ENCODE data around the gene TNFAIP8. TPM values are rescaled to one million over a fixed set of nuclear protein-coding genes. Genes with fewer than 3 reads are reported as not detected.

TNFAIP8 gene
- total RNA-seq, 1 donor from 2014 or later = 18.8 TPM

GRCh38 chr5:119328753-119329602, 26.8 kb upstream of the TNFAIP8 start:
- Histone ChIP-seq H3K9me3 (ENCODE audit: control insufficient read depth in 3 of 3, low read length in 3 of 3) (no peaks in the 10 kb centered on the region), H3K27ac (ENCODE audit: low read depth, low read length) (no peak overlapping the region), H3K9ac (ENCODE audit: low read depth in 1 of 3, low read length in 3 of 3) (no peak overlapping the region), H3K4me1 (ENCODE audit: control insufficient read depth in 3 of 3, insufficient read depth in 3 of 3, low read length in 3 of 3) (no peaks in the 10 kb centered on the region), H3K36me3 (ENCODE audit: control insufficient read depth in 3 of 3, insufficient read depth in 3 of 3, low read length in 3 of 3) (no peaks in the 10 kb centered on the region), H3K27me3 (ENCODE audit: control insufficient read depth in 3 of 3, insufficient read depth in 3 of 3, low read length in 3 of 3) (no peaks in the 10 kb centered on the region), H3K4me3 (ENCODE audit: low read length in 3 of 3) (no peak overlapping the region)

GRCh38 chr5:119329666-119330065, 26.2 kb upstream of the TNFAIP8 start:
- Histone ChIP-seq H3K9me3 (ENCODE audit: control insufficient read depth in 3 of 3, low read length in 3 of 3) (no peaks in the 10 kb centered on the region), H3K4me1 (ENCODE audit: control insufficient read depth in 3 of 3, insufficient read depth in 3 of 3, low read length in 3 of 3) (no peaks in the 10 kb centered on the region), H3K27ac (ENCODE audit: low read depth, low read length) (no peak overlapping the region), H3K4me3 (ENCODE audit: low read length in 3 of 3) (no peak overlapping the region), H3K27me3 (ENCODE audit: control insufficient read depth in 3 of 3, insufficient read depth in 3 of 3, low read length in 3 of 3) (no peaks in the 10 kb centered on the region), H3K36me3 (ENCODE audit: control insufficient read depth in 3 of 3, insufficient read depth in 3 of 3, low read length in 3 of 3) (no peaks in the 10 kb centered on the region), H3K9ac (ENCODE audit: low read depth in 1 of 3, low read length in 3 of 3) (no peak overlapping the region)

- Histone ChIP-seq H3K9me3 (ENCODE audit: control insufficient read depth in 3 of 3, low read length in 3 of 3) (no peaks in the 10 kb centered on the region), H3K27ac (ENCODE audit: low read depth, low read length) (no peak overlapping the region), H3K4me3 (ENCODE audit: low read length in 3 of 3) (no peak overlapping the region), H3K9ac (ENCODE audit: low read depth in 1 of 3, low read length in 3 of 3) (no peak overlapping the region), H3K27me3 (ENCODE audit: control insufficient read depth in 3 of 3, insufficient read depth in 3 of 3, low read length in 3 of 3) (no peaks in the 10 kb centered on the region), H3K36me3 (ENCODE audit: control insufficient read depth in 3 of 3, insufficient read depth in 3 of 3, low read length in 3 of 3) (no peaks in the 10 kb centered on the region), H3K4me1 (ENCODE audit: control insufficient read depth in 3 of 3, insufficient read depth in 3 of 3, low read length in 3 of 3) (peaks cover 0 to 2% (median 0%) of the 10 kb centered on the region in 3 donors)
Measured at GRCh38 chr5:119330367-119331183, 25.2 kb upstream of the TNFAIP8 start.

GRCh38 chr5:119331566-119332095, 24.2 kb upstream of the TNFAIP8 start:
- Histone ChIP-seq H3K36me3 (ENCODE audit: control insufficient read depth in 3 of 3, insufficient read depth in 3 of 3, low read length in 3 of 3) (no peaks in the 10 kb centered on the region), H3K9me3 (ENCODE audit: control insufficient read depth in 3 of 3, low read length in 3 of 3) (no peaks in the 10 kb centered on the region), H3K27ac (ENCODE audit: low read depth, low read length) (no peak overlapping the region), H3K9ac (ENCODE audit: low read depth in 1 of 3, low read length in 3 of 3) (no peak overlapping the region), H3K4me3 (ENCODE audit: low read length in 3 of 3) (no peak overlapping the region), H3K4me1 (ENCODE audit: control insufficient read depth in 3 of 3, insufficient read depth in 3 of 3, low read length in 3 of 3) (peaks cover 0 to 2% (median 0%) of the 10 kb centered on the region in 3 donors), H3K27me3 (ENCODE audit: control insufficient read depth in 3 of 3, insufficient read depth in 3 of 3, low read length in 3 of 3) (no peaks in the 10 kb centered on the region)

GRCh38 chr5:119332208-119332607, 23.6 kb upstream of the TNFAIP8 start:
- Histone ChIP-seq H3K4me1 (ENCODE audit: control insufficient read depth in 3 of 3, insufficient read depth in 3 of 3, low read length in 3 of 3) (peaks cover 0 to 6% (median under 1%) of the 10 kb centered on the region in 3 donors), H3K36me3 (ENCODE audit: control insufficient read depth in 3 of 3, insufficient read depth in 3 of 3, low read length in 3 of 3) (no peaks in the 10 kb centered on the region), H3K27me3 (ENCODE audit: control insufficient read depth in 3 of 3, insufficient read depth in 3 of 3, low read length in 3 of 3) (no peaks in the 10 kb centered on the region), H3K9me3 (ENCODE audit: control insufficient read depth in 3 of 3, low read length in 3 of 3) (no peaks in the 10 kb centered on the region), H3K4me3 (ENCODE audit: low read length in 3 of 3) (no peak overlapping the region), H3K9ac (ENCODE audit: low read depth in 1 of 3, low read length in 3 of 3) (no peak overlapping the region), H3K27ac (ENCODE audit: low read depth, low read length) (no peak overlapping the region)

GRCh38 chr5:119332978-119333401, 22.8 kb upstream of the TNFAIP8 start:
- H3K27me3 ChIP-seq (ENCODE audit: control insufficient read depth in 3 of 3, insufficient read depth in 3 of 3, low read length in 3 of 3) = no peaks in the 10 kb centered on the region
- peaks cover 0 to 9% (median 8%) of the 10 kb centered on the region in 3 donors for H3K4me1 ChIP-seq (ENCODE audit: control insufficient read depth in 3 of 3, insufficient read depth in 3 of 3, low read length in 3 of 3)
- no peak overlapping the region for H3K4me3 ChIP-seq (ENCODE audit: low read length in 3 of 3)
- no peak overlapping the region for H3K27ac ChIP-seq (ENCODE audit: low read depth, low read length)
- no peaks in the 10 kb centered on the region for H3K36me3 ChIP-seq (ENCODE audit: control insufficient read depth in 3 of 3, insufficient read depth in 3 of 3, low read length in 3 of 3)
- no peaks in the 10 kb centered on the region for H3K9me3 ChIP-seq (ENCODE audit: control insufficient read depth in 3 of 3, low read length in 3 of 3)
- H3K9ac ChIP-seq (ENCODE audit: low read depth in 1 of 3, low read length in 3 of 3) = no peak overlapping the region

- no peak overlapping the region for H3K27ac ChIP-seq (ENCODE audit: low read depth, low read length)
- H3K36me3 ChIP-seq (ENCODE audit: control insufficient read depth in 3 of 3, insufficient read depth in 3 of 3, low read length in 3 of 3) = no peaks in the 10 kb centered on the region
- no peak overlapping the region for H3K4me3 ChIP-seq (ENCODE audit: low read length in 3 of 3)
- no peaks in the 10 kb centered on the region for H3K9me3 ChIP-seq (ENCODE audit: control insufficient read depth in 3 of 3, low read length in 3 of 3)
- H3K27me3 ChIP-seq (ENCODE audit: control insufficient read depth in 3 of 3, insufficient read depth in 3 of 3, low read length in 3 of 3) = no peaks in the 10 kb centered on the region
- H3K4me1 ChIP-seq (ENCODE audit: control insufficient read depth in 3 of 3, insufficient read depth in 3 of 3, low read length in 3 of 3) = peaks cover 0 to 12% (median 8%) of the 10 kb centered on the region in 3 donors
- H3K9ac ChIP-seq (ENCODE audit: low read depth in 1 of 3, low read length in 3 of 3) = no peak overlapping the region
Measured at GRCh38 chr5:119333421-119333851, 22.4 kb upstream of the TNFAIP8 start.

- Histone ChIP-seq H3K36me3 (ENCODE audit: control insufficient read depth in 3 of 3, insufficient read depth in 3 of 3, low read length in 3 of 3) (no peaks in the 10 kb centered on the region), H3K4me3 (ENCODE audit: low read length in 3 of 3) (no peak overlapping the region), H3K9me3 (ENCODE audit: control insufficient read depth in 3 of 3, low read length in 3 of 3) (no peaks in the 10 kb centered on the region), H3K9ac (ENCODE audit: low read depth in 1 of 3, low read length in 3 of 3) (no peak overlapping the region), H3K27ac (ENCODE audit: low read depth, low read length) (no peak overlapping the region), H3K4me1 (ENCODE audit: control insufficient read depth in 3 of 3, insufficient read depth in 3 of 3, low read length in 3 of 3) (peaks cover 0 to 12% (median 8%) of the 10 kb centered on the region in 3 donors), H3K27me3 (ENCODE audit: control insufficient read depth in 3 of 3, insufficient read depth in 3 of 3, low read length in 3 of 3) (no peaks in the 10 kb centered on the region)
Measured at GRCh38 chr5:119335261-119335677, 20.6 kb upstream of the TNFAIP8 start.

- Histone ChIP-seq H3K27me3 (ENCODE audit: control insufficient read depth in 3 of 3, insufficient read depth in 3 of 3, low read length in 3 of 3) (no peaks in the 10 kb centered on the region), H3K9me3 (ENCODE audit: control insufficient read depth in 3 of 3, low read length in 3 of 3) (no peaks in the 10 kb centered on the region), H3K4me1 (ENCODE audit: control insufficient read depth in 3 of 3, insufficient read depth in 3 of 3, low read length in 3 of 3) (peaks cover 0 to 12% (median 8%) of the 10 kb centered on the region in 3 donors), H3K4me3 (ENCODE audit: low read length in 3 of 3) (no peak overlapping the region), H3K27ac (ENCODE audit: low read depth, low read length) (no peak overlapping the region), H3K9ac (ENCODE audit: low read depth in 1 of 3, low read length in 3 of 3) (no peak overlapping the region), H3K36me3 (ENCODE audit: control insufficient read depth in 3 of 3, insufficient read depth in 3 of 3, low read length in 3 of 3) (no peaks in the 10 kb centered on the region)
Measured at GRCh38 chr5:119336262-119336661, 19.6 kb upstream of the TNFAIP8 start.

Measured in skeletal muscle tissue (tissue), 4 donors.